CD4-positive, alpha-beta T cell treated with Interleukin-21 for 1 hour (primary cell): ENCODE results near the gene KRTAP4-16.
"Not testable (repeated sequence)": the region's sequence is repeated elsewhere in the genome, so short reads cannot be mapped to it uniquely, and the experiment has no call there.

Experiments
- DNase-seq: peaks from one replicate; pipeline ENCODE4 v3.0.0-alpha.2; 2020

KRTAP4-16 gene

GRCh38 chr17:41101586-41102259 lies at the start of gene KRTAP4-16:
Gene KRTAP4-16 (minus strand): TSS chr17:41102209. CDS start chr17:41102209, 0 bp downstream.
- DNase-seq = no peak

GRCh38 chr17:41151525-41151924 lies 49.5 kb upstream of the KRTAP4-16 start:
- no peak for DNase-seq

- no peak for DNase-seq
These were observed 48.0 kb upstream of the KRTAP4-16 start for GRCh38 chr17:41150026-41150425.

- no peak for DNase-seq
These were observed 47.6 kb upstream of the KRTAP4-16 start, which contains the start of gene KRTAP4-5 for GRCh38 chr17:41149652-41149985. Gene KRTAP4-5 (minus strand): TSS chr17:41149825. CDS start chr17:41149767, 58 bp downstream.

- not testable (repeated sequence) for DNase-seq
These were observed 47.1 kb upstream of the KRTAP4-16 start for GRCh38 chr17:41148971-41149651.

GRCh38 chr17:41147531-41148204 lies 45.7 kb upstream of the KRTAP4-16 start:
- DNase-seq = no peak

- no peak for DNase-seq
These were observed 43.3 kb upstream of the KRTAP4-16 start for GRCh38 chr17:41145261-41145660.

- DNase-seq = no peak
These were observed 42.8 kb upstream of the KRTAP4-16 start for GRCh38 chr17:41144846-41145245.

- no peak for DNase-seq
These were observed 39.4 kb upstream of the KRTAP4-16 start for GRCh38 chr17:41141361-41141760.

GRCh38 chr17:41140360-41141131 lies 38.5 kb upstream of the KRTAP4-16 start, which contains the start of gene KRTAP4-6:
Gene KRTAP4-6 (minus strand): TSS chr17:41140544. CDS start chr17:41140487, 57 bp downstream.
- no peak for DNase-seq

- not testable (repeated sequence) for DNase-seq
These were observed 37.9 kb upstream of the KRTAP4-16 start for GRCh38 chr17:41139865-41140264.

- no peak for DNase-seq
These were observed 32.1 kb upstream of the KRTAP4-16 start for GRCh38 chr17:41133880-41134735.

- no peak for DNase-seq
These were observed 30.0 kb upstream of the KRTAP4-16 start for GRCh38 chr17:41131979-41132378.

- DNase-seq = no peak
These were observed 25.4 kb upstream of the KRTAP4-16 start for GRCh38 chr17:41127371-41127770.

- DNase-seq = no peak
These were observed 24.4 kb upstream of the KRTAP4-16 start for GRCh38 chr17:41126412-41126811.

GRCh38 chr17:41125064-41125463 lies 23.1 kb upstream of the KRTAP4-16 start:
- DNase-seq = no peak

- not testable (repeated sequence) for DNase-seq
These were observed 22.0 kb upstream of the KRTAP4-16 start, which contains the start of gene KRTAP4-12 for GRCh38 chr17:41123991-41124371. Gene KRTAP4-12 (minus strand): TSS chr17:41124182. CDS start chr17:41124122, 60 bp downstream.

- DNase-seq = not testable (repeated sequence)
These were observed 21.4 kb upstream of the KRTAP4-16 start for GRCh38 chr17:41123292-41123990.

GRCh38 chr17:41121742-41122141 lies 19.7 kb upstream of the KRTAP4-16 start:
- no peak for DNase-seq

GRCh38 chr17:41119696-41120690 lies 18.0 kb upstream of the KRTAP4-16 start:
- DNase-seq = peak; percentile 29
